ENCODE measurements around the gene RAD51C. TPM values are rescaled to one million over a fixed set of nuclear protein-coding genes. Genes with fewer than 3 reads are reported as not detected.

Gene RAD51C
- total and polyA plus RNA-seq, 9 of the 15 experiments (the other 6 are each of a cell fraction or from before 2014, with no cell fraction given), result 93.9 to 341 (median 135) TPM

DNA sequence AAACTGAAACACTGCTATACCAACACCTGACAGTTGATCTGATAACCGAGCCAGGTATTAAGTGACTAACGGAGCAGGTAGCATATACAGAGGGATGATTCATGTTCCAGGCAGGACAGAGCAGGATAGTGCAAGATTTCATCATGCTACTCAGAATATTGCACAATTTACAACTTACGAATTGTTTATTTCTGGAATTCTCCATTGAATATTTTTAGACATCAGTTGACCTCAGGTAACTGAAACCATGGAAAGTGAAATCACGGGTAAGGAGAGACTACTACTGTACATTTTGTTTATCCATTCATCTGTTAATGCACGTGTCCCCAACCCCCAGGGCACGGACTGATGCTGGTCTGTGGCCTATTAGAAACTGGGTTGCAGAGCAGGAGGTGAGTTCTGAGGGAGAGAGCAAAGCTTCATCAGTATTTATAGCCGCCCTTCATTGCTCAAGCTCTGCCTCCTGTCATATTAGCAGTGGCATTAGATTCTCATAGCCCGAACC is 48.8 kb downstream of the RAD51C start:
- Histone ChIP-seq H3K27me3 (ENCODE audit: control insufficient read depth in 2 of 2, insufficient read depth in 2 of 2, low read length in 2 of 2) (no peaks in the 10 kb centered on the region), H3K9ac (ENCODE audit: insufficient read depth in 1 of 2, low read depth in 2 of 2, low read length in 2 of 2) (no peak overlapping the region), H3K4me2 (ENCODE audit: insufficient read depth, low read length) (no peak overlapping the region), H3K79me2 (ENCODE audit: control insufficient read depth, insufficient read depth, low read length) (no peaks in the 10 kb centered on the region), H3K9me3 (replicated peaks; ENCODE audit: control insufficient read depth, insufficient read depth, low read depth, low read length) (no peaks in the 10 kb centered on the region), H3K4me1 (replicated peaks in 1 of 2; ENCODE audit: control insufficient read depth in 2 of 2, insufficient read depth in 2 of 2, low read length in 2 of 2) (no peaks in the 10 kb centered on the region; a peak in 1 of 5 replicates), H2AFZ (ENCODE audit: low read depth, low read length) (no peak overlapping the region), H3K36me3 (ENCODE audit: control insufficient read depth, insufficient read depth, low read length) (no peaks in the 10 kb centered on the region), H3K9me1 (ENCODE audit: control insufficient read depth, insufficient read depth, low read length) (no peaks in the 10 kb centered on the region), H4K20me1 (replicated peaks; ENCODE audit: control insufficient read depth, insufficient read depth, low read length) (no peaks in the 10 kb centered on the region), H3K27ac (ENCODE audit: extremely low read depth, low read depth, low read length) (no peak overlapping the region), H3K4me3 (no peak overlapping the region)
- ATAC-seq (peak; percentile 49; the same call in 2 of the 3 replicates), FAIRE-seq (no peak), DNase-seq (ENCODE audit: extremely low read depth in 1 of 4, low spot score in 3 of 4) (no peak)
- ChIA-PET POLR2A (no interaction called here), CTCF (ENCODE audit: low intra/inter-chr PET ratio) (no interaction called here)
- in situ Hi-C loops (cut with MboI) (no loop called here), intact Hi-C loops (cut with micrococcal nuclease) (no loop called here)
- TF ChIP-seq ZEB2 (IDR thresholded peaks at IDR 0.05), result peak; percentile 97
- TF ChIP-seq SMC3 (conservative IDR thresholded peaks at IDR 0.05; ENCODE audit: insufficient read depth, low read depth, low read length), result no peak
- TF ChIP-seq, protein P1, sequence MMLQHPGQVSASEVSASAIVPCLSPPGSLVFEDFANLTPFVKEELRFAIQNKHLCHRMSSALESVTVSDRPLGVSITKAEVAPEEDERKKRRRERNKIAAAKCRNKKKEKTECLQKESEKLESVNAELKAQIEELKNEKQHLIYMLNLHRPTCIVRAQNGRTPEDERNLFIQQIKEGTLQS (IDR thresholded peaks at IDR 0.05), result peak; percentile 86
- TF ChIP-seq, protein P1 (CRISPR knock-in tag; conservative IDR thresholded peaks at IDR 0.05), result no peak
- TF ChIP-seq CEBPG (CRISPR knock-in tag; IDR thresholded peaks at IDR 0.05), result peak; percentile 90
- TF ChIP-seq CEBPG (tag; conservative IDR thresholded peaks at IDR 0.05 in 1 of 2, IDR thresholded peaks at IDR 0.05 in 1 of 2), result peak; percentile 90 to 98
- TF ChIP-seq HNRNPUL1 (IDR thresholded peaks at IDR 0.05; ENCODE audit: low read length), result no peak
- TF ChIP-seq SMAD4 (CRISPR knock-in tag; conservative IDR thresholded peaks at IDR 0.05), result peak; percentile 22; the same call in 1 of the 2 replicates
- TF ChIP-seq ARID1B (IDR thresholded peaks at IDR 0.05), result peak; percentile 15; the same call in 1 of the 2 replicates
- peak; percentile 62; the same call in 1 of the 2 replicates for TF ChIP-seq CTBP1 (IDR thresholded peaks at IDR 0.05; ENCODE audit: borderline replicate concordance)
- peak; percentile 16; the same call in 1 of the 2 replicates for TF ChIP-seq EP300 (IDR thresholded peaks at IDR 0.05; ENCODE audit: low read length)
- TF ChIP-seq, protein P2, sequence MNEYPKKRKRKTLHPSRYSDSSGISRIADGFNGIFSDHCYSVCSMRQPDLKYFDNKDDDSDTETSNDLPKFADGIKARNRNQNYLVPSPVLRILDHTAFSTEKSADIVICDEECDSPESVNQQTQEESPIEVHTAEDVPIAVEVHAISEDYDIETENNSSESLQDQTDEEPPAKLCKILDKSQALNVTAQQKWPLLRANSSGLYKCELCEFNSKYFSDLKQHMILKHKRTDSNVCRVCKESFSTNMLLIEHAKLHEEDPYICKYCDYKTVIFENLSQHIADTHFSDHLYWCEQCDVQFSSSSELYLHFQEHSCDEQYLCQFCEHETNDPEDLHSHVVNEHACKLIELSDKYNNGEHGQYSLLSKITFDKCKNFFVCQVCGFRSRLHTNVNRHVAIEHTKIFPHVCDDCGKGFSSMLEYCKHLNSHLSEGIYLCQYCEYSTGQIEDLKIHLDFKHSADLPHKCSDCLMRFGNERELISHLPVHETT (CRISPR knock-in tag; conservative IDR thresholded peaks at IDR 0.05 in 1 of 2, IDR thresholded peaks at IDR 0.05 in 1 of 2), result no peak
- peak; percentile 18 for TF ChIP-seq MEIS2 (IDR thresholded peaks at IDR 0.05; ENCODE audit: partially characterized antibody)
- peak; percentile 90 for TF ChIP-seq CEBPB (tag; IDR thresholded peaks at IDR 0.05)
- TF ChIP-seq SAFB (IDR thresholded peaks at IDR 0.05; ENCODE audit: borderline replicate concordance, low read depth, low read length), result no peak
- TF ChIP-seq JUND (IDR thresholded peaks at IDR 0.05; ENCODE audit: borderline replicate concordance, low read depth, low read length), result peak; percentile 67
- peak; percentile 36; the same call in 1 of the 3 replicates for TF ChIP-seq JUND (tag; IDR thresholded peaks at IDR 0.05; ENCODE audit: borderline replicate concordance, low read depth, low read length)
- no peak for TF ChIP-seq HMG20B (CRISPR knock-in tag; IDR thresholded peaks at IDR 0.05)
- TF ChIP-seq ATF7 (IDR thresholded peaks at IDR 0.05), result peak; percentile 62
- TF ChIP-seq CXXC5 (CRISPR knock-in tag; IDR thresholded peaks at IDR 0.05), result 0 out of 2 replicates have a peak, but pooled peaks have one; percentile 11
- TF ChIP-seq EP400 (IDR thresholded peaks at IDR 0.05), result peak; percentile 28; the same call in 1 of the 2 replicates
- TF ChIP-seq SOX6 (IDR thresholded peaks at IDR 0.05), result peak; percentile 19; the same call in 1 of the 2 replicates
- TF ChIP-seq TRIM24 (IDR thresholded peaks at IDR 0.05), result peak; percentile 86 to 95
- TF ChIP-seq L3MBTL2 (IDR thresholded peaks at IDR 0.05), result peak; percentile 40; the same call in 1 of the 2 replicates
- no TSS peak for BruUV-seq (replicated peaks)
- 35% methylated on average over 8 of the region's 8 CpGs for WGBS (ENCODE audit: insufficient coverage, low coverage, missing lambda C conversion rate)

Measured in K562 (cell line).